Astrocyte (in vitro differentiated cells and primary cell): Measurements from ENCODE around the gene MEPE. TPM values are rescaled to one million over a fixed set of nuclear protein-coding genes. Genes with fewer than 3 reads are reported as not detected.

Experiments used
- DNase-seq: peaks from one replicate; pipeline ENCODE4 v3.0.0-alpha.2; 2010; ENCODE audit warnings: low read depth
- FAIRE-seq: peaks from 2 replicates; lab custom pipeline; 2011; peaks lifted over from hg19 to GRCh38; lab: Jason Lieb, UNC
- H2AFZ ChIP-seq: 2 replicates; pipeline ENCODE4 v1.6.0; 2012; ENCODE audit warnings: low read depth, low read length, inconsistent platforms
- H3K27ac ChIP-seq: 2 replicates; pipeline ENCODE4 v1.5.1; 2011; ENCODE audit warnings: low read depth, low read length, inconsistent platforms
- H3K27me3 ChIP-seq: 2 replicates; pipeline ENCODE4 v1.6.0; 2011; ENCODE audit warnings: low read length, inconsistent platforms; ENCODE audit not compliant: insufficient read depth
- H3K36me3 ChIP-seq: 2 replicates; pipeline ENCODE4 v1.5.1; 2011; ENCODE audit warnings: low read length, inconsistent platforms; ENCODE audit not compliant: insufficient read depth
- H3K4me1 ChIP-seq: 2 replicates; pipeline ENCODE4 v1.5.1; 2011; ENCODE audit warnings: low read length, inconsistent platforms; ENCODE audit not compliant: insufficient read depth
- H3K4me2 ChIP-seq: 2 replicates; pipeline ENCODE4 v1.6.0; 2012; ENCODE audit warnings: low read length, inconsistent platforms
- H3K4me3 ChIP-seq: 2 replicates; pipeline ENCODE4 v1.5.1; 2011; ENCODE audit warnings: low read depth, mild to moderate bottlenecking, low read length, inconsistent platforms; ENCODE audit not compliant: insufficient read depth
- H3K79me2 ChIP-seq: 2 replicates; pipeline ENCODE4 v1.6.0; 2012; ENCODE audit warnings: mild to moderate bottlenecking, low read length, inconsistent platforms; ENCODE audit not compliant: insufficient read depth
- H3K9ac ChIP-seq: 2 replicates; pipeline ENCODE4 v1.6.0; 2012; ENCODE audit warnings: mild to moderate bottlenecking, low read length, inconsistent platforms
- H3K9me3 ChIP-seq: 2 replicates; pipeline ENCODE4 v1.5.1; 2012; ENCODE audit warnings: low read depth, mild to moderate bottlenecking, low read length, inconsistent platforms; ENCODE audit not compliant: insufficient read depth
- H4K20me1 ChIP-seq: 2 replicates; pipeline ENCODE4 v1.6.0; 2012; ENCODE audit warnings: low read length, inconsistent platforms; ENCODE audit not compliant: insufficient read depth
- H3K27ac Mint-ChIP-seq: one replicate; pipeline ENCODE4 v1.8.0; 2021; ENCODE audit warnings: mild to moderate bottlenecking, mixed read lengths; ENCODE audit not compliant: unreplicated experiment
- H3K27me3 Mint-ChIP-seq: one replicate; pipeline ENCODE4 v1.8.0; 2021; ENCODE audit warnings: low read depth, mixed read lengths; ENCODE audit not compliant: unreplicated experiment
- H3K36me3 Mint-ChIP-seq: one replicate; pipeline ENCODE4 v1.8.0; 2021; ENCODE audit warnings: low read depth, mixed read lengths; ENCODE audit not compliant: unreplicated experiment
- H3K4me1 Mint-ChIP-seq: one replicate; pipeline ENCODE4 v1.8.0; 2021; ENCODE audit warnings: low read depth, mixed read lengths; ENCODE audit not compliant: unreplicated experiment
- H3K4me3 Mint-ChIP-seq: one replicate; pipeline ENCODE4 v1.8.0; 2021; ENCODE audit warnings: mild to moderate bottlenecking, moderate library complexity, mixed read lengths; ENCODE audit not compliant: unreplicated experiment
- H3K9me3 Mint-ChIP-seq: one replicate; pipeline ENCODE4 v1.8.0; 2021; ENCODE audit warnings: mild to moderate bottlenecking, mixed read lengths; ENCODE audit not compliant: unreplicated experiment
- EZH2 ChIP-seq: IDR thresholded peaks from 2 replicates; pipeline ENCODE4 v1.6.1; 2012; ENCODE audit warnings: mild to moderate bottlenecking, low read length, inconsistent platforms; ENCODE audit not compliant: insufficient read depth
- total RNA-seq: library from RNA; stranded (reverse); gene quantifications from 2 replicates; pipeline ENCODE4 v1.2.1, GENCODE V29; 2021
- TF ChIP-seq, protein P1 (sequence below): IDR thresholded peaks from 2 replicates; pipeline ENCODE4 v1.5.1; 2011; ENCODE audit warnings: low read depth, mild to moderate bottlenecking, inconsistent platforms, low read length, moderate library complexity; ENCODE audit not compliant: insufficient read depth

Gene MEPE
- total RNA-seq, 1 donor from 2014 or later = not detected

DNA sequence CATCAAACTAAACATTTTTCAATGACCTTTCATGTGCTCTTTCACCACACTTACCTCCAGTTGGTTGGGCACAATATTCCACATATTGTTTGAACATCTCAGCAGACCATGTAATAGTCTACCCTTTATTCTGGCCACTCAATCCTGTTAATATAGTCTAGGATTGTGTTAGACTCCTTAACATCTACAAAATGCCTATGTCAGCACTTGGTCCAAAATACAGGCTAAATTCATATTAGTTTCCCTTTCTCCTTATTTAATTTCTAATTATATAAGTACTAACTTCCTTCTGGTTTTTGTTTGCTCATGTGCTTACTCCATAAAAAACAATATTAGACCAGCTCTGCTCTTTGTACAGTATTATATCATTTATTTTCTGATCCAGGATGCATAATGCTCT lies 21.1 kb downstream of the MEPE start:
- Histone ChIP-seq H3K27ac (no peak overlapping the region), H3K4me3 (no peak overlapping the region), H3K79me2 (no peaks in the 10 kb centered on the region), H3K36me3 (no peaks in the 10 kb centered on the region), H3K27me3 (no peaks in the 10 kb centered on the region), H2AFZ (no peak overlapping the region), H3K9ac (no peak overlapping the region), H3K4me1 (peaks cover under 1% of the 10 kb centered on the region), H3K9me3 (no peaks in the 10 kb centered on the region), H4K20me1 (no peaks in the 10 kb centered on the region), H3K4me2 (no peak overlapping the region)
- TF ChIP-seq EZH2 = no peak
- TF ChIP-seq, protein P1, sequence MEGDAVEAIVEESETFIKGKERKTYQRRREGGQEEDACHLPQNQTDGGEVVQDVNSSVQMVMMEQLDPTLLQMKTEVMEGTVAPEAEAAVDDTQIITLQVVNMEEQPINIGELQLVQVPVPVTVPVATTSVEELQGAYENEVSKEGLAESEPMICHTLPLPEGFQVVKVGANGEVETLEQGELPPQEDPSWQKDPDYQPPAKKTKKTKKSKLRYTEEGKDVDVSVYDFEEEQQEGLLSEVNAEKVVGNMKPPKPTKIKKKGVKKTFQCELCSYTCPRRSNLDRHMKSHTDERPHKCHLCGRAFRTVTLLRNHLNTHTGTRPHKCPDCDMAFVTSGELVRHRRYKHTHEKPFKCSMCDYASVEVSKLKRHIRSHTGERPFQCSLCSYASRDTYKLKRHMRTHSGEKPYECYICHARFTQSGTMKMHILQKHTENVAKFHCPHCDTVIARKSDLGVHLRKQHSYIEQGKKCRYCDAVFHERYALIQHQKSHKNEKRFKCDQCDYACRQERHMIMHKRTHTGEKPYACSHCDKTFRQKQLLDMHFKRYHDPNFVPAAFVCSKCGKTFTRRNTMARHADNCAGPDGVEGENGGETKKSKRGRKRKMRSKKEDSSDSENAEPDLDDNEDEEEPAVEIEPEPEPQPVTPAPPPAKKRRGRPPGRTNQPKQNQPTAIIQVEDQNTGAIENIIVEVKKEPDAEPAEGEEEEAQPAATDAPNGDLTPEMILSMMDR = no peak
- FAIRE-seq = no peak
- H3K9me3 Mint-ChIP-seq = peaks cover under 1% of the 10 kb centered on the region
- peaks cover 18% of the 10 kb centered on the region for H3K4me1 Mint-ChIP-seq
- no peak for DNase-seq
- H3K27me3 Mint-ChIP-seq = no peaks in the 10 kb centered on the region
- H3K36me3 Mint-ChIP-seq = no peaks in the 10 kb centered on the region
- H3K27ac Mint-ChIP-seq = no peak overlapping the region
- no peak overlapping the region for H3K4me3 Mint-ChIP-seq

DNA sequence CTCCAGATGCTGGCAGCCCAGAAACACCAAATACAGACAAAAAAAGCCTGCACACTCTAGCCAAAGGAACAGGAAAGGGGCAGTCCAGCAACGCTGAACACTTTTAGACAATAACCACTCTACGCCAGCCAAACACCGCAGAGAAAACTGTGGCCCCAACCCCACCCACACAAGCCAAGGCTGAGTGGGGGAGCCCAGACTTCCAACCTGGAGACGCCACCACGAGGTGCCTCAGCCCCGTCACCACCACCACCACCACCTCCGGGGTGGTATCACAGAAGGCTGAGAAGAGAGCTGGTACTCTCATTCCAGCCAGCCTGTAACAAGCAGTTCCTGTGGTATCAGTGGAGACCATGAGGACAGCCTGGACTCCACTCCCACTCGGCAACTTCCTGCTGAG lies 22.8 kb downstream of the MEPE start:
- DNase-seq = no peak
- H3K36me3 Mint-ChIP-seq = no peaks in the 10 kb centered on the region
- Histone ChIP-seq H3K4me2 (no peak overlapping the region), H4K20me1 (no peaks in the 10 kb centered on the region), H3K27ac (no peak overlapping the region), H3K9ac (no peak overlapping the region), H3K36me3 (no peaks in the 10 kb centered on the region), H3K4me1 (no peaks in the 10 kb centered on the region), H3K27me3 (no peaks in the 10 kb centered on the region), H3K79me2 (no peaks in the 10 kb centered on the region), H2AFZ (no peak overlapping the region), H3K9me3 (no peaks in the 10 kb centered on the region), H3K4me3 (no peak overlapping the region)
- H3K4me3 Mint-ChIP-seq = no peak overlapping the region
- H3K27me3 Mint-ChIP-seq = no peaks in the 10 kb centered on the region
- TF ChIP-seq, protein P1 = no peak
- TF ChIP-seq EZH2 = no peak
- peaks cover 2% of the 10 kb centered on the region for H3K9me3 Mint-ChIP-seq
- H3K27ac Mint-ChIP-seq = no peak overlapping the region
- FAIRE-seq = no peak
- H3K4me1 Mint-ChIP-seq = peaks cover 14% of the 10 kb centered on the region

DNA sequence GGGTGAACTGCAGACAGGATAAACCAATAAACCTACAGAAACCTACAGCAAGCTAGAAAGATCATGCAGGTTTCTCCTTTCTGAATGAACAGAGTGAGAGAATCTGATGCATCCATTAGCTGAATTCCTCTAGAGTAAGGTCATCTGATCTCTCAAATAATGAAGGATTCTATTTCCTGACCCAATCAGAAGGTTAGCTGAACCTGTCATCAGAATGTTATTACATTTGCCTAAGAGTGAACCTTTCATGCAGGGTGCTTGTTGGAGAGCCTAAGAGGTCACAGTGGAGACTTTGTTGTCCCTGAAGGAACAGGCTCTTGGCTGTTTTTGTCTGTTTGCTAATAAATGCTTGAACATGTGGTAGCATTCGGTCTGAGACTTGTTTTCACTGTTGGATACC lies 24.0 kb downstream of the MEPE start:
- Mint-ChIP-seq H3K9me3 (peaks cover 2% of the 10 kb centered on the region), H3K36me3 (no peaks in the 10 kb centered on the region), H3K27me3 (no peaks in the 10 kb centered on the region), H3K4me3 (no peak overlapping the region), H3K4me1 (peaks cover 14% of the 10 kb centered on the region), H3K27ac (peak overlapping the region; percentile 70)
- no peak overlapping the region for H3K9ac ChIP-seq
- no peak for DNase-seq
- H3K4me1 ChIP-seq = no peaks in the 10 kb centered on the region
- no peak overlapping the region for H3K27ac ChIP-seq
- H3K36me3 ChIP-seq = no peaks in the 10 kb centered on the region
- H3K27me3 ChIP-seq = no peaks in the 10 kb centered on the region
- H3K4me2 ChIP-seq = no peak overlapping the region
- H4K20me1 ChIP-seq = no peaks in the 10 kb centered on the region
- H2AFZ ChIP-seq = no peak overlapping the region
- no peaks in the 10 kb centered on the region for H3K79me2 ChIP-seq
- no peak overlapping the region for H3K4me3 ChIP-seq
- TF ChIP-seq, protein P1 = no peak
- H3K9me3 ChIP-seq = no peaks in the 10 kb centered on the region
- FAIRE-seq = peak; percentile 39
